Sigmoid colon (tissue), 4 donors: ENCODE results near the gene NAE1.

Experiments
- CTCF ChIP-seq, 4 experiments: fragments of 450-650 bp in 3 of 4; fragments of 200-600 bp in 1 of 4; IDR thresholded peaks; one replicate each; pipeline ENCODE4 v1.5.1; 2016 to 2019; ENCODE audit warnings: antibody characterized with exemption in 4 of 4, mild to moderate bottlenecking in 3 of 4, moderate library complexity in 2 of 4
- EP300 ChIP-seq, 4 donors: sonication (generic); formaldehyde crosslinking; IDR thresholded peaks; one replicate each; pipeline ENCODE4 v1.6.1; 2017; ENCODE audit warnings: antibody characterized with exemption in 4 of 4
- POLR2A ChIP-seq, 2 donors: fragments of 450-650 bp; IDR thresholded peaks; one replicate each; pipeline ENCODE4 v1.6.1; 2016; ENCODE audit warnings: antibody characterized with exemption in 2 of 2, mild to moderate bottlenecking in 2 of 2, moderate library complexity in 2 of 2
- POLR2AphosphoS5 ChIP-seq, 4 donors: sonication (generic); formaldehyde crosslinking; IDR thresholded peaks; one replicate each; pipeline ENCODE4 v1.6.1; 2017; ENCODE audit warnings: antibody characterized with exemption in 4 of 4

DNA sequence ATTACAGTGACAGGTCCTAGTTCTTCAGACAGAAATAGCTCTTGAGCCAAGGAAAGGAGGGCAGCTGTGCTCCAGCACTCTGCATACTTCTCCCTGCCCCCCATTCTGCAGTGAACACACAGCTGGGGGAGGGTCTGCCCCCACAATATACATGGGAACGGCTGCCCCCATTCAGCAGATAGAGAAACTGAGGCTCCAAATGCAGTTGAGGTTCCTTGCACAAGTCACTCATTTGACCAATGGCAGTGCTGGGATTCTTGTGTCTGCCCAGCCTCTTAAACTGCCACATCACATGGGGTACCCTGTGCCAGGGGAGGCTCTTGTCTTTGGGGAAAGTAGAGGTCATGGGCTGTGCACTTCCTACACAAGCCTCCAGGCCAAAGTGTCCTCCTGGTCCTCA, 38.6 kb upstream of the NAE1 start:
- TF ChIP-seq CTCF (IDR thresholded peaks at IDR 0.05) (no peak), POLR2AphosphoS5 (IDR thresholded peaks at IDR 0.05) (no peak), POLR2A (IDR thresholded peaks at IDR 0.05) (no peak), EP300 (IDR thresholded peaks at IDR 0.05) (no peak)
